Measurements from ENCODE around the gene VWCE. TPM values are rescaled to one million over a fixed set of nuclear protein-coding genes. Genes with fewer than 3 reads are reported as not detected.
"Not testable (repeated sequence)": the region's sequence is repeated elsewhere in the genome, so short reads cannot be mapped to it uniquely, and the experiment has no call there.

VWCE gene
- total RNA-seq, 1 experiment from 2014 or later = 0.41 TPM

- H3K9me2 ChIP-seq (ENCODE audit: insufficient read depth); H3K79me2 ChIP-seq (ENCODE audit: low read depth); BruUV-seq (replicated peaks); H2AFZ ChIP-seq; CTCF ChIA-PET; H3K9me3 ChIP-seq (ENCODE audit: insufficient read depth, low read depth); intact Hi-C loops (cut with micrococcal nuclease; ENCODE audit: unreplicated experiment); DNase-seq; H3K36me3 ChIP-seq (ENCODE audit: low read depth); H3K27ac ChIP-seq; POLR2A ChIA-PET (ENCODE audit: unreplicated experiment); H3K4me3 ChIP-seq; H3K4me2 ChIP-seq; H4K20me1 ChIP-seq (ENCODE audit: insufficient read depth); H3K4me1 ChIP-seq (replicated peaks; ENCODE audit: insufficient read depth); H3F3A ChIP-seq (ENCODE audit: insufficient read depth, low read depth): not testable (repeated sequence)
- H3K27me3 ChIP-seq (ENCODE audit: insufficient read depth, low read depth) = peaks cover 68% of the 10 kb centered on the region
These were observed 47.0 kb downstream of the VWCE start for GRCh38 chr11:61248071-61248470.

GRCh38 chr11:61245284-61245964 lies 49.7 kb downstream of the VWCE start:
- H3K9me2 ChIP-seq (ENCODE audit: insufficient read depth); H3F3A ChIP-seq (ENCODE audit: insufficient read depth, low read depth); H2AFZ ChIP-seq; H3K27ac ChIP-seq; H3K79me2 ChIP-seq (ENCODE audit: low read depth); POLR2A ChIA-PET (ENCODE audit: unreplicated experiment); H3K4me1 ChIP-seq (replicated peaks; ENCODE audit: insufficient read depth); intact Hi-C loops (cut with micrococcal nuclease; ENCODE audit: unreplicated experiment); CTCF ChIA-PET; H4K20me1 ChIP-seq (ENCODE audit: insufficient read depth); H3K4me3 ChIP-seq; H3K36me3 ChIP-seq (ENCODE audit: low read depth); DNase-seq; BruUV-seq (replicated peaks); H3K9me3 ChIP-seq (ENCODE audit: insufficient read depth, low read depth); H3K4me2 ChIP-seq: not testable (repeated sequence)
- H3K27me3 ChIP-seq (ENCODE audit: insufficient read depth, low read depth) = peaks cover 43% of the 10 kb centered on the region

GRCh38 chr11:61241526-61241925 lies 53.6 kb downstream of the VWCE start:
- DNase-seq; CTCF ChIA-PET; H2AFZ ChIP-seq; H3K27ac ChIP-seq; H4K20me1 ChIP-seq (ENCODE audit: insufficient read depth); H3K4me3 ChIP-seq; H3K9me3 ChIP-seq (ENCODE audit: insufficient read depth, low read depth); H3K36me3 ChIP-seq (ENCODE audit: low read depth); H3K4me1 ChIP-seq (replicated peaks; ENCODE audit: insufficient read depth); BruUV-seq (replicated peaks); H3K4me2 ChIP-seq; H3K9me2 ChIP-seq (ENCODE audit: insufficient read depth); H3K79me2 ChIP-seq (ENCODE audit: low read depth); H3F3A ChIP-seq (ENCODE audit: insufficient read depth, low read depth); intact Hi-C loops (cut with micrococcal nuclease; ENCODE audit: unreplicated experiment); POLR2A ChIA-PET (ENCODE audit: unreplicated experiment): not testable (repeated sequence)
- peaks cover 12% of the 10 kb centered on the region for H3K27me3 ChIP-seq (ENCODE audit: insufficient read depth, low read depth)

- H3K27me3 ChIP-seq (ENCODE audit: insufficient read depth, low read depth); H3K36me3 ChIP-seq (ENCODE audit: low read depth); H3K27ac ChIP-seq; H3F3A ChIP-seq (ENCODE audit: insufficient read depth, low read depth); H3K4me2 ChIP-seq; intact Hi-C loops (cut with micrococcal nuclease; ENCODE audit: unreplicated experiment); H4K20me1 ChIP-seq (ENCODE audit: insufficient read depth); H3K4me1 ChIP-seq (replicated peaks; ENCODE audit: insufficient read depth); H3K4me3 ChIP-seq; POLR2A ChIA-PET (ENCODE audit: unreplicated experiment); BruUV-seq (replicated peaks); H3K9me2 ChIP-seq (ENCODE audit: insufficient read depth); H3K9me3 ChIP-seq (ENCODE audit: insufficient read depth, low read depth); H3K79me2 ChIP-seq (ENCODE audit: low read depth); DNase-seq; CTCF ChIA-PET; H2AFZ ChIP-seq: not testable (repeated sequence)
These were observed 54.2 kb downstream of the VWCE start, which contains the start of gene PGA5 for GRCh38 chr11:61240875-61241274. Gene PGA5 (plus strand): TSS chr11:61241175. CDS start chr11:61241227, 52 bp downstream.

- BruUV-seq (replicated peaks) = not testable (repeated sequence)
These were observed 54.8 kb downstream of the VWCE start for GRCh38 chr11:61240288-61240687.

GRCh38 chr11:61237130-61237529 lies 58.0 kb downstream of the VWCE start:
- POLR2A ChIA-PET (ENCODE audit: unreplicated experiment); H2AFZ ChIP-seq; H3K27ac ChIP-seq; H3K36me3 ChIP-seq (ENCODE audit: low read depth); H3K9me3 ChIP-seq (ENCODE audit: insufficient read depth, low read depth); H3K4me3 ChIP-seq; intact Hi-C loops (cut with micrococcal nuclease; ENCODE audit: unreplicated experiment); BruUV-seq (replicated peaks); H4K20me1 ChIP-seq (ENCODE audit: insufficient read depth); H3K79me2 ChIP-seq (ENCODE audit: low read depth); CTCF ChIA-PET; H3F3A ChIP-seq (ENCODE audit: insufficient read depth, low read depth); H3K27me3 ChIP-seq (ENCODE audit: insufficient read depth, low read depth); DNase-seq; H3K4me1 ChIP-seq (replicated peaks; ENCODE audit: insufficient read depth); H3K9me2 ChIP-seq (ENCODE audit: insufficient read depth); H3K4me2 ChIP-seq: not testable (repeated sequence)

More at GRCh38 chr11:61240288-61240687, 54.8 kb downstream of the VWCE start:
- H3K4me3 ChIP-seq; POLR2A ChIA-PET (ENCODE audit: unreplicated experiment); H3K9me3 ChIP-seq (ENCODE audit: insufficient read depth, low read depth); H3K27me3 ChIP-seq (ENCODE audit: insufficient read depth, low read depth); H3K27ac ChIP-seq; H3F3A ChIP-seq (ENCODE audit: insufficient read depth, low read depth); H3K36me3 ChIP-seq (ENCODE audit: low read depth); DNase-seq; H4K20me1 ChIP-seq (ENCODE audit: insufficient read depth); H2AFZ ChIP-seq; H3K4me2 ChIP-seq; CTCF ChIA-PET; H3K79me2 ChIP-seq (ENCODE audit: low read depth); intact Hi-C loops (cut with micrococcal nuclease; ENCODE audit: unreplicated experiment); H3K9me2 ChIP-seq (ENCODE audit: insufficient read depth); H3K4me1 ChIP-seq (replicated peaks; ENCODE audit: insufficient read depth): not testable (repeated sequence)

- H3K9me2 ChIP-seq (ENCODE audit: insufficient read depth); H3K4me2 ChIP-seq; H3K4me3 ChIP-seq; H3K9me3 ChIP-seq (ENCODE audit: insufficient read depth, low read depth); H3K79me2 ChIP-seq (ENCODE audit: low read depth); DNase-seq; POLR2A ChIA-PET (ENCODE audit: unreplicated experiment); H2AFZ ChIP-seq; intact Hi-C loops (cut with micrococcal nuclease; ENCODE audit: unreplicated experiment); H4K20me1 ChIP-seq (ENCODE audit: insufficient read depth); H3K36me3 ChIP-seq (ENCODE audit: low read depth); H3K4me1 ChIP-seq (replicated peaks; ENCODE audit: insufficient read depth); H3K27ac ChIP-seq; H3F3A ChIP-seq (ENCODE audit: insufficient read depth, low read depth); H3K27me3 ChIP-seq (ENCODE audit: insufficient read depth, low read depth); BruUV-seq (replicated peaks); CTCF ChIA-PET: not testable (repeated sequence)
These were observed 62.5 kb downstream of the VWCE start for GRCh38 chr11:61232548-61233145.

Measured in PC-9 (cell line).